Endodermal cell (in vitro differentiated cells): Measurements from ENCODE around the gene NFIL3. TPM values are rescaled to one million over a fixed set of nuclear protein-coding genes. Genes with fewer than 3 reads are reported as not detected.

ENCODE experiments used
- DNase-seq: peaks from one replicate; pipeline ENCODE4 v3.0.0-alpha.2; 2017
- H3K27ac ChIP-seq: 2 replicates; pipeline ENCODE4 v1.5.1; 2013; ENCODE audit warnings: mild to moderate bottlenecking, low read depth, low read length, moderate library complexity
- H3K27me3 ChIP-seq: 2 replicates; pipeline ENCODE4 v1.6.1; 2013; ENCODE audit warnings: mild to moderate bottlenecking, low read length, moderate library complexity; ENCODE audit not compliant: insufficient read depth, control insufficient read depth, poor library complexity, severe bottlenecking
- H3K36me3 ChIP-seq: 2 replicates; pipeline ENCODE4 v1.7.0; 2013; ENCODE audit warnings: mild to moderate bottlenecking, low read length, moderate library complexity; ENCODE audit not compliant: control insufficient read depth, insufficient read depth
- H3K4me1 ChIP-seq: one replicate; pipeline ENCODE4 v1.7.0; 2013; ENCODE audit warnings: low read length; ENCODE audit not compliant: control insufficient read depth, insufficient read depth
- H3K4me3 ChIP-seq: 2 replicates; pipeline ENCODE4 v1.5.1; 2013; ENCODE audit warnings: mild to moderate bottlenecking, low read length, moderate library complexity
- H3K9ac ChIP-seq: 2 replicates; pipeline ENCODE4 v1.6.1; 2013; ENCODE audit warnings: mild to moderate bottlenecking, low read length, moderate library complexity; ENCODE audit not compliant: poor library complexity, severe bottlenecking; ENCODE audit errors: extremely low read depth
- H3K9me3 ChIP-seq: 2 replicates; pipeline ENCODE4 v1.6.1; 2013; ENCODE audit warnings: mild to moderate bottlenecking, low read length, moderate library complexity; ENCODE audit not compliant: control insufficient read depth
- H3K27ac Mint-ChIP-seq: 2 replicates; pipeline ENCODE4 v1.8.0; 2020; ENCODE audit warnings: mixed read lengths
- H3K27me3 Mint-ChIP-seq: 2 replicates; pipeline ENCODE4 v1.8.0; 2021; ENCODE audit warnings: mild to moderate bottlenecking, mixed read lengths; ENCODE audit not compliant: insufficient read depth
- H3K36me3 Mint-ChIP-seq: 2 replicates; pipeline ENCODE4 v1.8.0; 2020; ENCODE audit warnings: low read depth, mixed read lengths
- H3K4me1 Mint-ChIP-seq: 2 replicates; pipeline ENCODE4 v1.8.0; 2020; ENCODE audit warnings: mixed read lengths
- H3K4me3 Mint-ChIP-seq: 2 replicates; pipeline ENCODE4 v1.8.0; 2020; ENCODE audit warnings: mild to moderate bottlenecking, moderate library complexity, mixed read lengths
- H3K9me3 Mint-ChIP-seq: 2 replicates; pipeline ENCODE4 v1.8.0; 2020; ENCODE audit warnings: mild to moderate bottlenecking, mixed read lengths
- CTCF ChIP-seq: fragments of 200-600 bp; sonication (generic); conservative IDR thresholded peaks from 2 replicates; pipeline ENCODE4 v1.5.0; 2021; ENCODE audit warnings: antibody characterized with exemption, mild to moderate bottlenecking
- WGBS, 2 experiments: methylation state at CpG; one replicate each; pipeline versions ENCODE4 v1.1.5 to v1.1.7; 2013; ENCODE audit warnings: missing lambda C conversion rate in 2 of 2, mixed read lengths in 1 of 2; ENCODE audit not compliant: insufficient coverage in 1 of 2, insufficient read length in 1 of 2; 5-methylcytosine and 5-hydroxymethylcytosine counted together
- total RNA-seq, 2 donors: library from RNA; stranded (reverse); fragmentation: NEBNext Ultra II Directional in 1 of 2; extraction: Animal tissue kit (Norgen Biotek cat#: 25700) in 1 of 2; gene quantifications; 2 replicates in 1 of 2; 3 replicates in 1 of 2; pipeline ENCODE4 v1.2.1, GENCODE V29; 2021

The NFIL3 gene
- total RNA-seq, 2 donors from 2014 or later, result 13.5 to 17.4 TPM

GRCh38 chr9:91458906-91459305, 35.3 kb upstream of the NFIL3 start:
- no peaks in the 10 kb centered on the region for H3K27me3 Mint-ChIP-seq
- WGBS, 2 experiments, result 80 to 84% methylated on average over 2 of the region's 2 CpGs
- DNase-seq, result peak; percentile 64
- no peak overlapping the region for H3K4me3 Mint-ChIP-seq
- TF ChIP-seq CTCF, result no peak
- no peaks in the 10 kb centered on the region for H3K9me3 ChIP-seq
- H3K27ac Mint-ChIP-seq, result no peak overlapping the region
- no peaks in the 10 kb centered on the region for H3K27me3 ChIP-seq
- H3K4me3 ChIP-seq, result no peak overlapping the region
- H3K4me1 ChIP-seq, result no peaks in the 10 kb centered on the region
- no peaks in the 10 kb centered on the region for H3K9me3 Mint-ChIP-seq
- no peak overlapping the region for H3K9ac ChIP-seq
- no peaks in the 10 kb centered on the region for H3K36me3 Mint-ChIP-seq
- H3K4me1 Mint-ChIP-seq, result no peaks in the 10 kb centered on the region
- H3K27ac ChIP-seq, result no peak overlapping the region
- H3K36me3 ChIP-seq, result no peaks in the 10 kb centered on the region

- H3K27me3 Mint-ChIP-seq, result no peaks in the 10 kb centered on the region
- Histone ChIP-seq H3K4me1 (no peaks in the 10 kb centered on the region), H3K27me3 (no peaks in the 10 kb centered on the region), H3K9ac (no peak overlapping the region), H3K36me3 (no peaks in the 10 kb centered on the region), H3K9me3 (peaks cover 16% of the 10 kb centered on the region), H3K4me3 (no peak overlapping the region), H3K27ac (no peak overlapping the region)
- no peak for TF ChIP-seq CTCF
- 86 to 88% methylated on average over 1 of the region's 1 CpG for WGBS, 2 experiments
- no peaks in the 10 kb centered on the region for H3K9me3 Mint-ChIP-seq
- no peak overlapping the region for H3K4me3 Mint-ChIP-seq
- no peak overlapping the region for H3K27ac Mint-ChIP-seq
- no peak for DNase-seq
- no peaks in the 10 kb centered on the region for H3K4me1 Mint-ChIP-seq
- no peaks in the 10 kb centered on the region for H3K36me3 Mint-ChIP-seq
Measured at GRCh38 chr9:91452844-91453243, 29.2 kb upstream of the NFIL3 start.

GRCh38 chr9:91451431-91452270, 28.0 kb upstream of the NFIL3 start:
- TF ChIP-seq CTCF, result no peak
- H3K9me3 Mint-ChIP-seq, result no peaks in the 10 kb centered on the region
- Histone ChIP-seq H3K4me1 (no peaks in the 10 kb centered on the region), H3K27me3 (no peaks in the 10 kb centered on the region), H3K9ac (no peak overlapping the region), H3K27ac (no peak overlapping the region), H3K4me3 (peak overlapping the region; percentile 25), H3K36me3 (no peaks in the 10 kb centered on the region), H3K9me3 (peaks cover 16% of the 10 kb centered on the region)
- no peaks in the 10 kb centered on the region for H3K4me1 Mint-ChIP-seq
- DNase-seq, result no peak
- H3K36me3 Mint-ChIP-seq, result no peaks in the 10 kb centered on the region
- H3K4me3 Mint-ChIP-seq, result no peak overlapping the region
- WGBS, 2 experiments, result 95 to 96% methylated on average over 2 of the region's 2 CpGs
- H3K27ac Mint-ChIP-seq, result no peak overlapping the region
- no peaks in the 10 kb centered on the region for H3K27me3 Mint-ChIP-seq
